Type B pancreatic cell (in vitro differentiated cells): ENCODE results near the gene AHRR. TPM values are rescaled to one million over a fixed set of nuclear protein-coding genes. Genes with fewer than 3 reads are reported as not detected.
A peak's percentile ranks its signal among the peaks of the same experiment; 100 is the strongest.

Experiments used
- DNase-seq: peaks from one replicate; pipeline ENCODE4 v3.0.0; 2021; ENCODE audit warnings: mixed read lengths; ENCODE audit not compliant: unreplicated experiment; ENCODE audit errors: extremely low spot score
- H3K27ac Mint-ChIP-seq: 2 replicates; pipeline ENCODE4 v1.8.0; 2021; ENCODE audit warnings: mild to moderate bottlenecking, mixed read lengths
- H3K27me3 Mint-ChIP-seq: 2 replicates; pipeline ENCODE4 v1.8.0; 2021; ENCODE audit warnings: mixed read lengths
- H3K36me3 Mint-ChIP-seq: 2 replicates; pipeline ENCODE4 v1.8.0; 2021; ENCODE audit warnings: mixed read lengths
- H3K4me1 Mint-ChIP-seq: one replicate; pipeline ENCODE4 v1.8.0; 2021; ENCODE audit warnings: mixed read lengths; ENCODE audit not compliant: unreplicated experiment
- H3K4me3 Mint-ChIP-seq: 2 replicates; pipeline ENCODE4 v1.8.0; 2021; ENCODE audit warnings: mild to moderate bottlenecking, mixed read lengths
- H3K9me3 Mint-ChIP-seq: 2 replicates; pipeline ENCODE4 v1.8.0; 2021; ENCODE audit warnings: mixed read lengths
- CTCF ChIP-seq: fragments of 200-600 bp; sonication (generic); conservative IDR thresholded peaks from 2 replicates; pipeline ENCODE4 v1.5.0; 2021; ENCODE audit warnings: antibody characterized with exemption, mild to moderate bottlenecking
- total RNA-seq: library from RNA; stranded (reverse); gene quantifications from 2 replicates; pipeline ENCODE4 v1.2.1, GENCODE V29; 2021; ENCODE audit warnings: low replicate concordance

AHRR gene
- total RNA-seq, 1 donor from 2014 or later = 13.4 TPM

- Mint-ChIP-seq H3K9me3 (peaks cover 7% of the 10 kb centered on the region), H3K4me1 (no peaks in the 10 kb centered on the region), H3K36me3 (peaks cover 6% of the 10 kb centered on the region), H3K27ac (no peak overlapping the region), H3K27me3 (peaks cover 7% of the 10 kb centered on the region), H3K4me3 (no peak overlapping the region)
- TF ChIP-seq CTCF = no peak
- peak; percentile 27 for DNase-seq
Observed at GRCh38 chr5:362189-362588, 40.7 kb downstream of the AHRR start.

- H3K4me1 Mint-ChIP-seq = no peaks in the 10 kb centered on the region
- H3K36me3 Mint-ChIP-seq = peaks cover 6% of the 10 kb centered on the region
- peaks cover 7% of the 10 kb centered on the region for H3K9me3 Mint-ChIP-seq
- no peak overlapping the region for H3K4me3 Mint-ChIP-seq
- H3K27me3 Mint-ChIP-seq = peaks cover 7% of the 10 kb centered on the region
- peak; percentile 32 for DNase-seq
- TF ChIP-seq CTCF = no peak
- no peak overlapping the region for H3K27ac Mint-ChIP-seq
Observed at GRCh38 chr5:362978-363765, 41.7 kb downstream of the AHRR start.

- Mint-ChIP-seq H3K27me3 (peaks cover 7% of the 10 kb centered on the region), H3K9me3 (peaks cover 7% of the 10 kb centered on the region), H3K4me3 (no peak overlapping the region), H3K36me3 (peaks cover 6% of the 10 kb centered on the region), H3K4me1 (peaks cover 6% of the 10 kb centered on the region), H3K27ac (no peak overlapping the region)
- no peak for TF ChIP-seq CTCF
- DNase-seq = no peak
Observed at GRCh38 chr5:364497-364896, 43.0 kb downstream of the AHRR start.

- peaks cover 6% of the 10 kb centered on the region for H3K4me1 Mint-ChIP-seq
- no peak for TF ChIP-seq CTCF
- no peak overlapping the region for H3K4me3 Mint-ChIP-seq
- peak; percentile 37 for DNase-seq
- H3K9me3 Mint-ChIP-seq = peaks cover 7% of the 10 kb centered on the region
- no peak overlapping the region for H3K27ac Mint-ChIP-seq
- peaks cover 2% of the 10 kb centered on the region for H3K27me3 Mint-ChIP-seq
- peaks cover 6% of the 10 kb centered on the region for H3K36me3 Mint-ChIP-seq
Observed at GRCh38 chr5:366541-367357, 45.2 kb downstream of the AHRR start.

- H3K36me3 Mint-ChIP-seq = peaks cover 6% of the 10 kb centered on the region
- TF ChIP-seq CTCF = no peak
- no peak overlapping the region for H3K4me3 Mint-ChIP-seq
- no peaks in the 10 kb centered on the region for H3K27me3 Mint-ChIP-seq
- H3K4me1 Mint-ChIP-seq = peaks cover 10% of the 10 kb centered on the region
- H3K9me3 Mint-ChIP-seq = peaks cover 7% of the 10 kb centered on the region
- H3K27ac Mint-ChIP-seq = no peak overlapping the region
- DNase-seq = peak; percentile 62
Observed at GRCh38 chr5:367358-368130, 46.0 kb downstream of the AHRR start.
